D721Med (cell line): Measurements from ENCODE around the gene GLIPR1L2.
"Not testable (repeated sequence)": the region's sequence is repeated elsewhere in the genome, so short reads cannot be mapped to it uniquely, and the experiment has no call there.

Experiments used
- DNase-seq: peaks from one replicate; pipeline ENCODE4 v3.0.0; 2011; ENCODE audit warnings: low spot score; ENCODE audit not compliant: insufficient read length
- FAIRE-seq: peaks from 2 replicates; lab custom pipeline; 2011; peaks lifted over from hg19 to GRCh38; lab: Jason Lieb, UNC
- CTCF ChIP-seq: IDR thresholded peaks from 2 replicates; pipeline ENCODE4 v1.5.1; 2012; ENCODE audit warnings: mild to moderate bottlenecking, control low read depth; ENCODE audit not compliant: insufficient read depth; ENCODE audit errors: missing control alignments

Gene GLIPR1L2

GRCh38 chr12:75443709-75444108 is 52.8 kb downstream of the GLIPR1L2 start:
- TF ChIP-seq CTCF, result no peak
- FAIRE-seq, result no peak
- no peak for DNase-seq

GRCh38 chr12:75444429-75445136 is 53.7 kb downstream of the GLIPR1L2 start:
- no peak for TF ChIP-seq CTCF
- DNase-seq (no peak), FAIRE-seq (no peak)

GRCh38 chr12:75445137-75445507 is 54.2 kb downstream of the GLIPR1L2 start:
- not testable (repeated sequence) for DNase-seq

GRCh38 chr12:75446857-75447256 is 56.0 kb downstream of the GLIPR1L2 start:
- DNase-seq (no peak), FAIRE-seq (no peak)

More at GRCh38 chr12:75445137-75445507, 54.2 kb downstream of the GLIPR1L2 start:
- FAIRE-seq, result not testable (repeated sequence)

GRCh38 chr12:75447691-75448393 is 57.0 kb downstream of the GLIPR1L2 start:
- no peak for TF ChIP-seq CTCF
- FAIRE-seq, result no peak
- no peak for DNase-seq

More at GRCh38 chr12:75446857-75447256, 56.0 kb downstream of the GLIPR1L2 start:
- no peak for TF ChIP-seq CTCF

GRCh38 chr12:75452675-75453330 is 61.9 kb downstream of the GLIPR1L2 start:
- no peak for DNase-seq
- TF ChIP-seq CTCF, result no peak
- FAIRE-seq, result no peak

- DNase-seq, result no peak
- FAIRE-seq, result no peak
- TF ChIP-seq CTCF, result no peak
Measured at GRCh38 chr12:75455839-75456238, 65.0 kb downstream of the GLIPR1L2 start.
